ENCODE measurements around the gene URB2. TPM values are rescaled to one million over a fixed set of nuclear protein-coding genes. Genes with fewer than 3 reads are reported as not detected.

URB2 gene
- total and polyA plus RNA-seq, 2 experiments from 2014 or later: 7.6 to 44.3 TPM

- peaks cover 12% of the 10 kb centered on the region for H3K36me3 ChIP-seq (ENCODE audit: insufficient read depth)
- DNase-seq (ENCODE audit: low spot score): no peak
- H2AFZ ChIP-seq: no peak overlapping the region
- TF ChIP-seq, protein P1, sequence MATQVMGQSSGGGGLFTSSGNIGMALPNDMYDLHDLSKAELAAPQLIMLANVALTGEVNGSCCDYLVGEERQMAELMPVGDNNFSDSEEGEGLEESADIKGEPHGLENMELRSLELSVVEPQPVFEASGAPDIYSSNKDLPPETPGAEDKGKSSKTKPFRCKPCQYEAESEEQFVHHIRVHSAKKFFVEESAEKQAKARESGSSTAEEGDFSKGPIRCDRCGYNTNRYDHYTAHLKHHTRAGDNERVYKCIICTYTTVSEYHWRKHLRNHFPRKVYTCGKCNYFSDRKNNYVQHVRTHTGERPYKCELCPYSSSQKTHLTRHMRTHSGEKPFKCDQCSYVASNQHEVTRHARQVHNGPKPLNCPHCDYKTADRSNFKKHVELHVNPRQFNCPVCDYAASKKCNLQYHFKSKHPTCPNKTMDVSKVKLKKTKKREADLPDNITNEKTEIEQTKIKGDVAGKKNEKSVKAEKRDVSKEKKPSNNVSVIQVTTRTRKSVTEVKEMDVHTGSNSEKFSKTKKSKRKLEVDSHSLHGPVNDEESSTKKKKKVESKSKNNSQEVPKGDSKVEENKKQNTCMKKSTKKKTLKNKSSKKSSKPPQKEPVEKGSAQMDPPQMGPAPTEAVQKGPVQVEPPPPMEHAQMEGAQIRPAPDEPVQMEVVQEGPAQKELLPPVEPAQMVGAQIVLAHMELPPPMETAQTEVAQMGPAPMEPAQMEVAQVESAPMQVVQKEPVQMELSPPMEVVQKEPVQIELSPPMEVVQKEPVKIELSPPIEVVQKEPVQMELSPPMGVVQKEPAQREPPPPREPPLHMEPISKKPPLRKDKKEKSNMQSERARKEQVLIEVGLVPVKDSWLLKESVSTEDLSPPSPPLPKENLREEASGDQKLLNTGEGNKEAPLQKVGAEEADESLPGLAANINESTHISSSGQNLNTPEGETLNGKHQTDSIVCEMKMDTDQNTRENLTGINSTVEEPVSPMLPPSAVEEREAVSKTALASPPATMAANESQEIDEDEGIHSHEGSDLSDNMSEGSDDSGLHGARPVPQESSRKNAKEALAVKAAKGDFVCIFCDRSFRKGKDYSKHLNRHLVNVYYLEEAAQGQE (IDR thresholded peaks at IDR 0.05; ENCODE audit: unreplicated experiment): no peak
- TF ChIP-seq ZNF331 (CRISPR knock-in tag; IDR thresholded peaks at IDR 0.05; ENCODE audit: low read depth) (no peak), ZNF114 (CRISPR knock-in tag; IDR thresholded peaks at IDR 0.05) (no peak), EZH2phosphoT487 (IDR thresholded peaks at IDR 0.05; ENCODE audit: unreplicated experiment) (no peak), NANOG (IDR thresholded peaks at IDR 0.05; ENCODE audit: borderline replicate concordance) (no peak), CREB1 (CRISPR knock-in tag; IDR thresholded peaks at IDR 0.05; ENCODE audit: low read depth) (no peak), ZNF462 (CRISPR knock-in tag; IDR thresholded peaks at IDR 0.05) (no peak), JUNB (IDR thresholded peaks at IDR 0.05; ENCODE audit: unreplicated experiment) (no peak), ETS1 (IDR thresholded peaks at IDR 0.05) (no peak), STAT1 (IDR thresholded peaks at IDR 0.05; ENCODE audit: unreplicated experiment) (no peak), EZH2 (IDR thresholded peaks at IDR 0.05; ENCODE audit: low read depth, unreplicated experiment) (no peak), POLR2AphosphoS5 (IDR thresholded peaks at IDR 0.05; ENCODE audit: low read depth) (no peak)
- TF ChIP-seq, protein P2, sequence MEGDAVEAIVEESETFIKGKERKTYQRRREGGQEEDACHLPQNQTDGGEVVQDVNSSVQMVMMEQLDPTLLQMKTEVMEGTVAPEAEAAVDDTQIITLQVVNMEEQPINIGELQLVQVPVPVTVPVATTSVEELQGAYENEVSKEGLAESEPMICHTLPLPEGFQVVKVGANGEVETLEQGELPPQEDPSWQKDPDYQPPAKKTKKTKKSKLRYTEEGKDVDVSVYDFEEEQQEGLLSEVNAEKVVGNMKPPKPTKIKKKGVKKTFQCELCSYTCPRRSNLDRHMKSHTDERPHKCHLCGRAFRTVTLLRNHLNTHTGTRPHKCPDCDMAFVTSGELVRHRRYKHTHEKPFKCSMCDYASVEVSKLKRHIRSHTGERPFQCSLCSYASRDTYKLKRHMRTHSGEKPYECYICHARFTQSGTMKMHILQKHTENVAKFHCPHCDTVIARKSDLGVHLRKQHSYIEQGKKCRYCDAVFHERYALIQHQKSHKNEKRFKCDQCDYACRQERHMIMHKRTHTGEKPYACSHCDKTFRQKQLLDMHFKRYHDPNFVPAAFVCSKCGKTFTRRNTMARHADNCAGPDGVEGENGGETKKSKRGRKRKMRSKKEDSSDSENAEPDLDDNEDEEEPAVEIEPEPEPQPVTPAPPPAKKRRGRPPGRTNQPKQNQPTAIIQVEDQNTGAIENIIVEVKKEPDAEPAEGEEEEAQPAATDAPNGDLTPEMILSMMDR (conservative IDR thresholded peaks at IDR 0.05; ENCODE audit: low read depth in 2 of 2): no peak
- no peaks in the 10 kb centered on the region for H3K9me2 ChIP-seq (ENCODE audit: insufficient read depth)
- H3K4me2 ChIP-seq: no peak overlapping the region
- Mint-ChIP-seq H3K9me3 (no peaks in the 10 kb centered on the region), H3K4me3 (no peak overlapping the region), H3K4me1 (peaks cover 12% of the 10 kb centered on the region; the same call in 2 of the 3 replicates), H3K27ac (no peak overlapping the region), H3K27me3 (ENCODE audit: insufficient read depth, low read depth, poor library complexity) (peaks cover 2% of the 10 kb centered on the region), H3K36me3 (ENCODE audit: low read depth) (peaks cover 32% of the 10 kb centered on the region)
- H3K27ac ChIP-seq (ENCODE audit: low read depth): no peak overlapping the region
- no peaks in the 10 kb centered on the region for H3K27me3 ChIP-seq (ENCODE audit: insufficient read depth)
- H4K20me1 ChIP-seq (replicated peaks; ENCODE audit: insufficient read depth): 0 out of 2 replicates have a peak, but pooled peaks cover 4% of the 10 kb centered on the region
- peaks cover 7% of the 10 kb centered on the region; the same call in 1 of the 2 replicates for H3K79me2 ChIP-seq (replicated peaks; ENCODE audit: insufficient read depth)
- H3K4me3 ChIP-seq: no peak overlapping the region
- ATAC-seq: no peak
- 0 out of 2 replicates have a peak, but pooled peaks cover 7% of the 10 kb centered on the region for H3K4me1 ChIP-seq (ENCODE audit: insufficient read depth)
- H3F3A ChIP-seq (replicated peaks; ENCODE audit: low read depth): no peaks in the 10 kb centered on the region
Measured at GRCh38 chr1:229596925-229597699, 28.9 kb upstream of the URB2 start.
